ENCODE data around the gene CSN2.

CSN2 gene

GRCh38 chr4:69965628-69966027 is at the start of gene CSN2:
Gene CSN2, minus strand, starts transcription at chr4:69965728. Its CDS starts 4,733 bp downstream, at chr4:69960995.
- TF ChIP-seq CTCF (IDR thresholded peaks at IDR 0.05; ENCODE audit: borderline replicate concordance, control extremely low read depth, extremely low read depth, insufficient read depth, missing control alignments), result no peak
- in situ Hi-C loops (cut with MboI; ENCODE audit: low sequenced_read_pairs, unreplicated experiment), result no loop called here
- DNase-seq (ENCODE audit: low spot score), result no peak

- DNase-seq (ENCODE audit: low spot score), result no peak
- in situ Hi-C loops (cut with MboI; ENCODE audit: low sequenced_read_pairs, unreplicated experiment), result no loop called here
These were observed 43.2 kb upstream of the CSN2 start for GRCh38 chr4:70008771-70009170.

GRCh38 chr4:70002507-70002906 is 37.0 kb upstream of the CSN2 start:
- in situ Hi-C loops (cut with MboI; ENCODE audit: low sequenced_read_pairs, unreplicated experiment), result no loop called here
- TF ChIP-seq CTCF (IDR thresholded peaks at IDR 0.05; ENCODE audit: borderline replicate concordance, control extremely low read depth, extremely low read depth, insufficient read depth, missing control alignments), result no peak
- no peak for DNase-seq (ENCODE audit: low spot score)

More at GRCh38 chr4:70008771-70009170, 43.2 kb upstream of the CSN2 start:
- TF ChIP-seq CTCF (IDR thresholded peaks at IDR 0.05; ENCODE audit: borderline replicate concordance, control extremely low read depth, extremely low read depth, insufficient read depth, missing control alignments), result no peak

GRCh38 chr4:70000711-70001110 is 35.2 kb upstream of the CSN2 start:
- TF ChIP-seq CTCF (IDR thresholded peaks at IDR 0.05; ENCODE audit: borderline replicate concordance, control extremely low read depth, extremely low read depth, insufficient read depth, missing control alignments), result no peak
- DNase-seq (ENCODE audit: low spot score), result no peak
- in situ Hi-C loops (cut with MboI; ENCODE audit: low sequenced_read_pairs, unreplicated experiment), result no loop called here

- no peak for TF ChIP-seq CTCF (IDR thresholded peaks at IDR 0.05; ENCODE audit: borderline replicate concordance, control extremely low read depth, extremely low read depth, insufficient read depth, missing control alignments)
- in situ Hi-C loops (cut with MboI; ENCODE audit: low sequenced_read_pairs, unreplicated experiment), result no loop called here
- DNase-seq (ENCODE audit: low spot score), result no peak
These were observed 33.9 kb upstream of the CSN2 start for GRCh38 chr4:69999420-69999819.

GRCh38 chr4:69995526-69996016 is 30.0 kb upstream of the CSN2 start, which contains the start of gene STATH:
Gene STATH, plus strand, starts transcription at chr4:69995966. Its CDS starts 2,472 bp downstream, at chr4:69998438.
- in situ Hi-C loops (cut with MboI; ENCODE audit: low sequenced_read_pairs, unreplicated experiment), result no loop called here
- TF ChIP-seq CTCF (IDR thresholded peaks at IDR 0.05; ENCODE audit: borderline replicate concordance, control extremely low read depth, extremely low read depth, insufficient read depth, missing control alignments), result no peak
- DNase-seq (ENCODE audit: low spot score), result no peak

All from GM13976 (cell line).